Upper lobe of right lung (tissue), 1 donor: ENCODE measurements around the gene KIF7. TPM values are rescaled to one million over a fixed set of nuclear protein-coding genes. Genes with fewer than 3 reads are reported as not detected.

ENCODE experiments used
- ATAC-seq: fragments of 200-7000 bp; cut with Tn5 transposase; one replicate; pipeline ENCODE4 v1.9.1; 2020; ENCODE audit warnings: mild to moderate bottlenecking, moderate library complexity
- DNase-seq: peaks from one replicate; pipeline ENCODE4 v3.0.0-alpha.2; 2020
- H3K27ac ChIP-seq: fragments of 200-600 bp; one replicate; pipeline ENCODE4 v1.8.0; 2022
- H3K27me3 ChIP-seq: fragments of 200-600 bp; one replicate; pipeline ENCODE4 v1.8.0; 2022; ENCODE audit warnings: mild to moderate bottlenecking
- H3K36me3 ChIP-seq: fragments of 200-600 bp; one replicate; pipeline ENCODE4 v1.8.0; 2022
- H3K4me1 ChIP-seq: fragments of 200-600 bp; one replicate; pipeline ENCODE4 v1.8.0; 2022
- H3K4me3 ChIP-seq: fragments of 200-600 bp; one replicate; pipeline ENCODE4 v1.8.0; 2022; ENCODE audit warnings: mild to moderate bottlenecking
- H3K9me3 ChIP-seq: fragments of 200-600 bp; one replicate; pipeline ENCODE4 v1.8.0; 2022
- intact Hi-C: fragments of 100-400 bp; cut with DNase I; formaldehyde crosslinking; loops from one replicate; pipeline ENCODE4 v1.11.0; 2022
- total RNA-seq: library from RNA; stranded (reverse); fragmentation: NEBNext Ultra II Directional; extraction: Animal tissue kit (Norgen Biotek cat#: 25700); gene quantifications from one replicate; pipeline ENCODE4 v1.2.1, GENCODE V29; 2021
- TF ChIP-seq, protein P1 (sequence below): fragments of 200-600 bp; IDR thresholded peaks from one replicate; pipeline ENCODE4 v1.8.0; 2022; ENCODE audit warnings: antibody characterized with exemption
- donor health status: DM: no; HTN: yes; CAD: no; lungs with severe emphysema.

The KIF7 gene
- total RNA-seq, 1 donor from 2014 or later: 2.1 TPM

DNA sequence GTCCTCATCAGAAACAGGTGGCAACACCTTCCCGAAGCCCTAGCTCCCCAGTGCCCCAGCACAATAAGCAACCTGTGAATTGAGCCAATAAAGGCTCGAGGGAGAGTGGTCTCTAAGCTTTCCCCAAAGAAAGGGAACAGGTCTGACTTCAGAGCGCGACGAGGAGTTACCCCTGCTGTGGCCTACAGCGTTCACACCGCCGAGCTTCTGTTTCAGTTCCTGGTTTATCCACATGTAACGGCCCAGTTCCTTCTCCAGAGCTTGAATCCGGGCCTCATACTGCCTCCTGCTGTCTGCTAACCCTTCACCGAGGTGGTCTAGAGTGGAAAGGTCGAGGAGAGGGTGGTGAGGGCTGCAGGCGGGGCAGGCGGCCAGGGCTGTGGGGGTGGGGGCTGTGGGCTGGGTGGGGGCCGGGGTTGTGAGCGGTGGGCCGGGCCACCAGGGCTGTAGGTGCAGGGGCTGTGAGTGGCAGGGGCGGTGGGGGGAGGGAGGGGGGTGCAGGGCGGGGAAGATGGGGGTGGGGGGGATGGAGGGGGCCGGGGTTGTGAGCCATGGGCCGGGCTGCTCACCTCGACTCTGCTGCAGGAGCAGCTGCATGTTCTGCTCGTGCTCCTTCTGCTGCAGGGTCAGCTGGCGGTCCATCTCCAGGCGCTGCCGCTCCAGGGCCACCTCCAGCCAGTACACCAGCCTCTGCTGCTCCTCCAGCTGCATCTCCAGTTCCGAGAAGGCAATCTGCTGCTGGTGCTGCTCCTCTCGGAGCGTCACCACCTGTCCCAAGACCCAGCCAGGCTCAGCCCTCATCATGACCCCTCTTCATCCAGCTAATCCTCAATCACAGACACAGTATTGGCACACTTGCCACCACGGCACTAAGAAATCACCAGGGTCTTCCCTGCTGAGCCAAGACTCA lies 26.2 kb downstream of the KIF7 start:
- no peak overlapping the region for H3K27ac ChIP-seq
- DNase-seq (no peak), ATAC-seq (peak; percentile 9)
- H3K4me3 ChIP-seq: no peak overlapping the region
- H3K36me3 ChIP-seq: no peaks in the 10 kb centered on the region
- H3K9me3 ChIP-seq: no peaks in the 10 kb centered on the region
- TF ChIP-seq, protein P1, sequence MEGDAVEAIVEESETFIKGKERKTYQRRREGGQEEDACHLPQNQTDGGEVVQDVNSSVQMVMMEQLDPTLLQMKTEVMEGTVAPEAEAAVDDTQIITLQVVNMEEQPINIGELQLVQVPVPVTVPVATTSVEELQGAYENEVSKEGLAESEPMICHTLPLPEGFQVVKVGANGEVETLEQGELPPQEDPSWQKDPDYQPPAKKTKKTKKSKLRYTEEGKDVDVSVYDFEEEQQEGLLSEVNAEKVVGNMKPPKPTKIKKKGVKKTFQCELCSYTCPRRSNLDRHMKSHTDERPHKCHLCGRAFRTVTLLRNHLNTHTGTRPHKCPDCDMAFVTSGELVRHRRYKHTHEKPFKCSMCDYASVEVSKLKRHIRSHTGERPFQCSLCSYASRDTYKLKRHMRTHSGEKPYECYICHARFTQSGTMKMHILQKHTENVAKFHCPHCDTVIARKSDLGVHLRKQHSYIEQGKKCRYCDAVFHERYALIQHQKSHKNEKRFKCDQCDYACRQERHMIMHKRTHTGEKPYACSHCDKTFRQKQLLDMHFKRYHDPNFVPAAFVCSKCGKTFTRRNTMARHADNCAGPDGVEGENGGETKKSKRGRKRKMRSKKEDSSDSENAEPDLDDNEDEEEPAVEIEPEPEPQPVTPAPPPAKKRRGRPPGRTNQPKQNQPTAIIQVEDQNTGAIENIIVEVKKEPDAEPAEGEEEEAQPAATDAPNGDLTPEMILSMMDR: no peak
- no peaks in the 10 kb centered on the region for H3K4me1 ChIP-seq
- no peaks in the 10 kb centered on the region for H3K27me3 ChIP-seq
- intact Hi-C loops: no loop called here

DNA sequence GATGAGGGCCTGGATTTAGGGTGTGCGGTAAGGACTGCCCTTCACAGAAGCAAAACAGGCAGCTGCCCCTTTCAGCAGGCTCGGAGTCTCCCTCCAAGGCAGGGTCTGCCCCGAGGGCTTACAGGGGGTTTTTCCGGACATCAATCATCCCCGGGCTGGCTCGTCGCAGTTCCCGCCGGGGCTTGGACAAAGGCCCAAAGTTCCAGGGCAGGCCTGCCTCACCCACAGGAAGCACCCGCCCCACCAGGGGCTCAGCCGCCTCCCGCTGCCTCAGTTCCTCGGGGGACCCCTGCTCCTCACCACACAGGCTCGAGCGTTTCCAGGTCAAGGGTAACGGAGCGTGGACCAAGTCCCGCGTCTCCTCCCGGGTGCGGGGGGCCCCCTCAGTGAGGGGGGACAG lies 27.0 kb downstream of the KIF7 start:
- no peaks in the 10 kb centered on the region for H3K27me3 ChIP-seq
- ATAC-seq (no peak), DNase-seq (no peak)
- intact Hi-C loops: no loop called here
- no peaks in the 10 kb centered on the region for H3K36me3 ChIP-seq
- H3K27ac ChIP-seq: no peak overlapping the region
- no peaks in the 10 kb centered on the region for H3K4me1 ChIP-seq
- no peaks in the 10 kb centered on the region for H3K9me3 ChIP-seq
- H3K4me3 ChIP-seq: no peak overlapping the region
- TF ChIP-seq, protein P1: no peak

DNA sequence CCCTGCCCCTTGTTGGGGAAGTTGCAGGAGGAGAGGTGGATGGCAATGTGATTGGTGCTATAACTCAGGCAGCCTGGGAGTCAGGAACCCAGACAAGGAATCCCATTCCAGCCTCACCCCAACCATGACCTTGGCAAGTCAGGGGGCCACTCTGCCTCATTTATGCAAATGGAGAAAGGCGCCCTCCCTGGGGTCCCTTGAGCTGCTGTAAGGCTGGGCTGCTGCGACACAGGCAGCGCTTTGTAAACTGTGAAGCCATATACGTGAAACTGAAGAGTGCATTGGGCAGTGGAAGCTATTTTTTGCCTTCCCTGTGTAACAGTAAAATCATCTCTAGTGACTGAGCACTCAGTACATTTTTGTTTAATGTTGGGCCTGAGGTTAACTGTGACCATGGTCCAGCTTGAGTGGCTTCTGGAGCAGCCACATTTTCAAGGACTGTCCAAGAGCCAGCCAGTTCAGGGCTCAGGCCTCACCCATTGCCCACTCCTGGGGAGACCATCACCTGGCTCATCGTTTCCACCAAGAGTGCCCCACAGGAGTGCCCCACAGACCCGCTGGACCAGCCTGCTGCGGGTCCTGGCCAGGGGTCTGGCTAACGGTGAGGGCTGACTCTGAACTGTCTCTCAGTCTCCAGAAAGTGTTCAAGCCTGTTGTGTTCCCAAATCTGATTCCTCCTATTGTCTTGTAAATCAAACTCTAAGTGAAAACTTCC lies 27.9 kb downstream of the KIF7 start:
- DNase-seq: no peak
- Histone ChIP-seq H3K4me1 (no peaks in the 10 kb centered on the region), H3K9me3 (no peaks in the 10 kb centered on the region), H3K36me3 (no peaks in the 10 kb centered on the region), H3K27ac (no peak overlapping the region), H3K4me3 (no peak overlapping the region), H3K27me3 (no peaks in the 10 kb centered on the region)
- TF ChIP-seq, protein P1: no peak
- ATAC-seq: no peak
- intact Hi-C loops: no loop called here

DNA sequence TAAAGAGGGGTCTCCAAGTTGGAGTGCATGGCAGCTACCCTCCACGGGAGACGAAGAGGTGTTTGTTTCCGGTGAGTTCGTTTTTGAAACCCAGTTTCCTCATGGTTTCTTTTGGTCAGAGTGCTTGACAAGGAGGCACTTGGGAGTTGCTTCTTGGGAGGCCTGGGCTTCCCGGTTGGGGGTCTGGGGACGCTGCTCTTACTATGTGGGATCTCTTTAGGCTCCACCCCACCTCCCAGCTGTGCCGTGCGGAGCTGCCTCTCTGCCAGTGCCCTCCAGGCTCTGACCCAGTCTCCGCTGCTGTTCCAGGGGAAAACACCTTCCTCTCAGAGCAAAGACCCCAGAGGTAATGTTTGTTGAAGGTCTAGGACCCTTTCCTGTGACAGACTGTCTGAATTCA lies 29.6 kb downstream of the KIF7 start:
- no peak for DNase-seq
- no peaks in the 10 kb centered on the region for H3K36me3 ChIP-seq
- intact Hi-C loops: no loop called here
- ATAC-seq: no peak
- H3K27ac ChIP-seq: no peak overlapping the region
- TF ChIP-seq, protein P1: no peak
- no peaks in the 10 kb centered on the region for H3K9me3 ChIP-seq
- H3K4me1 ChIP-seq: no peaks in the 10 kb centered on the region
- no peaks in the 10 kb centered on the region for H3K27me3 ChIP-seq
- H3K4me3 ChIP-seq: no peak overlapping the region

DNA sequence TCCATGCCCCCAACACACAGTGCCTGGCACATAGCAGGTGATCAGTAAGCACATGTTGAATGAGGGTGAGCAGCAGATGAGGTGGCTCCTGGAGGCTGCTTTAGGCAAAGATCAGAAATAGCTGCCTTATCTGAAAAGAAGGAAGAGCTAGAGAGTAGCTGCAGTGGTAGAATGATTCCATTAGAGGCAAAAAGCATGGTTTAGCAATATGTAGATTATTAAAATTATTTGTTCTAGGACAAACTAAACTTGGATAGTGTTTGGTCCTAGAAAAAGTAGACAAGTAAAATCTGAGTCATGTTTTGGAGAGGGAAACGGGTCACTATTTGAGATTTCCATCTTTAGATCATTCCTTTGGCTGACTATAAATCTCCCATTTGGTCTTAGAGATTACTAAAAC lies 32.1 kb downstream of the KIF7 start:
- intact Hi-C loops: no loop called here
- DNase-seq (no peak), ATAC-seq (no peak)
- TF ChIP-seq, protein P1: no peak
- H3K27me3 ChIP-seq: no peaks in the 10 kb centered on the region
- H3K4me3 ChIP-seq: no peak overlapping the region
- H3K27ac ChIP-seq: no peak overlapping the region
- H3K9me3 ChIP-seq: no peaks in the 10 kb centered on the region
- no peaks in the 10 kb centered on the region for H3K4me1 ChIP-seq
- no peaks in the 10 kb centered on the region for H3K36me3 ChIP-seq
